HepG2 (cell line): Measurements from ENCODE around the gene UNC5A. TPM values are rescaled to one million over a fixed set of nuclear protein-coding genes. Genes with fewer than 3 reads are reported as not detected.

ENCODE experiments used
- DNMT3B ChIP-seq: conservative IDR thresholded peaks from 2 replicates; pipeline ENCODE4 v1.6.1; 2016; ENCODE audit warnings: missing biosample characterization, control low read depth
- JUND ChIP-seq: sonication (generic); formaldehyde crosslinking; IDR thresholded peaks from 2 replicates; pipeline ENCODE4 v1.8.0; 2022; ENCODE audit warnings: mild to moderate bottlenecking, missing genetic modification reagents
- MXD4 ChIP-seq: IDR thresholded peaks from 2 replicates; pipeline ENCODE4 v1.6.1; 2016; ENCODE audit warnings: mild to moderate bottlenecking, missing biosample characterization, missing genetic modification reagents
- PAF1 ChIP-seq: IDR thresholded peaks from 2 replicates; pipeline ENCODE4 v1.6.1; 2016; ENCODE audit warnings: missing genetic modification reagents, missing compliant biosample characterization
- PLSCR1 ChIP-seq: sonication (generic); formaldehyde crosslinking; IDR thresholded peaks from 2 replicates; pipeline ENCODE4 v1.5.0; 2020; ENCODE audit warnings: missing genetic modification reagents, mild to moderate bottlenecking, borderline replicate concordance
- SKI ChIP-seq: fragments of 450-650 bp; IDR thresholded peaks from one replicate; pipeline ENCODE4 v1.6.1; 2018; ENCODE audit warnings: mild to moderate bottlenecking; ENCODE audit not compliant: partially characterized antibody
- SP4 ChIP-seq: sonication (generic); formaldehyde crosslinking; IDR thresholded peaks from 2 replicates; pipeline ENCODE4 v1.8.1; 2023; ENCODE audit warnings: mild to moderate bottlenecking, missing genetic modification reagents
- TEAD2 ChIP-seq: sonication (generic); formaldehyde crosslinking; IDR thresholded peaks from 2 replicates; pipeline ENCODE4 v1.9.0; 2021; ENCODE audit warnings: missing genetic modification reagents
- ZEB1 ChIP-seq: IDR thresholded peaks from 2 replicates; pipeline ENCODE4 v1.6.1; 2012; ENCODE audit warnings: mild to moderate bottlenecking, low read depth, inconsistent platforms; ENCODE audit not compliant: insufficient replicate concordance
- ZNF138 ChIP-seq: sonication (generic); formaldehyde crosslinking; IDR thresholded peaks from 2 replicates; pipeline ENCODE4 v1.5.0; 2020; ENCODE audit warnings: mild to moderate bottlenecking, low read depth, missing genetic modification reagents
- ZNF512 ChIP-seq: sonication (generic); formaldehyde crosslinking; IDR thresholded peaks from 2 replicates; pipeline ENCODE4 v1.4.0; 2020; ENCODE audit warnings: mild to moderate bottlenecking, missing genetic modification reagents
- ZNF780A ChIP-seq: sonication (generic); formaldehyde crosslinking; IDR thresholded peaks from 2 replicates; pipeline ENCODE4 v1.8.0; 2022; ENCODE audit warnings: mild to moderate bottlenecking, missing genetic modification reagents, moderate library complexity
- ZNF841 ChIP-seq: sonication (generic); formaldehyde crosslinking; IDR thresholded peaks from 2 replicates; pipeline ENCODE4 v1.8.1; 2023; ENCODE audit warnings: missing genetic modification reagents, borderline replicate concordance
- ZSCAN20 ChIP-seq: sonication (generic); formaldehyde crosslinking; IDR thresholded peaks from 2 replicates; pipeline ENCODE4 v1.4.0; 2020; ENCODE audit warnings: missing genetic modification reagents, mild to moderate bottlenecking, borderline replicate concordance
- ZSCAN31 ChIP-seq: sonication (generic); formaldehyde crosslinking; IDR thresholded peaks from 2 replicates; pipeline ENCODE4 v1.5.0; 2020; ENCODE audit warnings: low read depth, mild to moderate bottlenecking, missing genetic modification reagents
- polyA plus RNA-seq, 8 experiments: library from polyadenylated mRNA; depleted of rRNA in 3 of 8; stranded (reverse) in 7 of 8; unstranded in 1 of 8; fragments of >200 nt; fragmentation: Illumina TruSeq in 4 of 8; extraction: Trizol in 4 of 8; gene quantifications; 2 replicates each; pipeline versions ENCODE4 v1.2.1 to v1.2.3, GENCODE V29; 2011 to 2016; ENCODE audit warnings: low read depth in 4 of 8, missing spikeins in 1 of 8, mixed read lengths in 1 of 8; ENCODE audit not compliant: insufficient read depth in 1 of 8
- total RNA-seq, 5 experiments: library from RNA; depleted of rRNA; stranded (reverse); fragments of >200 nt; fragmentation: Illumina TruSeq; extraction: Trizol; gene quantifications; 2 replicates each; pipeline ENCODE4 v1.2.3, GENCODE V29; 2016; ENCODE audit warnings: low read depth in 1 of 5
- TF ChIP-seq, protein P1 (sequence below): sonication (generic); formaldehyde crosslinking; IDR thresholded peaks from 2 replicates; pipeline ENCODE4 v1.8.0; 2022; ENCODE audit warnings: missing genetic modification reagents, mild to moderate bottlenecking, borderline replicate concordance
- TF ChIP-seq, protein P2 (sequence below): sonication (generic); formaldehyde crosslinking; IDR thresholded peaks from 2 replicates; pipeline ENCODE4 v1.4.0; 2020; ENCODE audit warnings: missing genetic modification reagents
- TF ChIP-seq, protein P3 (sequence below): sonication (generic); formaldehyde crosslinking; IDR thresholded peaks from 2 replicates; pipeline ENCODE4 v1.5.0; 2020; ENCODE audit warnings: mild to moderate bottlenecking, missing genetic modification reagents
- TF ChIP-seq, protein P4 (sequence below), 2 experiments: fragments of 450-650 bp in 1 of 2; sonication (generic) in 1 of 2; formaldehyde crosslinking; IDR thresholded peaks; 2 replicates each; pipeline versions ENCODE4 v1.5.0 to v1.8.0; 2020 to 2022; ENCODE audit warnings: mild to moderate bottlenecking in 1 of 2, missing genetic modification reagents in 1 of 2

Gene UNC5A
- total and polyA plus RNA-seq, 2 of the 13 experiments (the other 11 are each of a cell fraction or from before 2014, with no cell fraction given): not detected

DNA sequence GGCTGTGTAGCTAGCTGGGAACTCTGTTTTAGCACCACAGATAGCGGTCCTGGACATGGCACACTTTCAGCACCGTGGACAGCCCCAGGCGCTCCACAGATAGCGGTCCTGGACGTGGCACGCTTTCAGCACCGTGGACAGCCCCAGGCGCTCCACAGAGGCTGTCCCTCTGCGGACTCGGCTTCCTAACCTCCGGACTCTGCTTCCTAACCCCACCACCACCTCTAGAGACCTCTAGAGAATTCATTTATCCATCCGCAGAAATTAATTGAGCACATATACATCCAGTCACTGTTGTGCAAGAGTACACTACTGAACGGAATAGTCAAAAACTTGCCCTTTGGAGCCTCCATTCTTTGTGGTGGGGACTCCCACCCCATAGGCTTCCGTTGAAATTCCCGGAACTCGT is 27.4 kb downstream of the UNC5A start (continued):
- TF ChIP-seq, protein P1, sequence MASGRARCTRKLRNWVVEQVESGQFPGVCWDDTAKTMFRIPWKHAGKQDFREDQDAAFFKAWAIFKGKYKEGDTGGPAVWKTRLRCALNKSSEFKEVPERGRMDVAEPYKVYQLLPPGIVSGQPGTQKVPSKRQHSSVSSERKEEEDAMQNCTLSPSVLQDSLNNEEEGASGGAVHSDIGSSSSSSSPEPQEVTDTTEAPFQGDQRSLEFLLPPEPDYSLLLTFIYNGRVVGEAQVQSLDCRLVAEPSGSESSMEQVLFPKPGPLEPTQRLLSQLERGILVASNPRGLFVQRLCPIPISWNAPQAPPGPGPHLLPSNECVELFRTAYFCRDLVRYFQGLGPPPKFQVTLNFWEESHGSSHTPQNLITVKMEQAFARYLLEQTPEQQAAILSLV (CRISPR knock-in tag): peak; percentile 100
- TF ChIP-seq SKI: no peak
- TF ChIP-seq, protein P2, sequence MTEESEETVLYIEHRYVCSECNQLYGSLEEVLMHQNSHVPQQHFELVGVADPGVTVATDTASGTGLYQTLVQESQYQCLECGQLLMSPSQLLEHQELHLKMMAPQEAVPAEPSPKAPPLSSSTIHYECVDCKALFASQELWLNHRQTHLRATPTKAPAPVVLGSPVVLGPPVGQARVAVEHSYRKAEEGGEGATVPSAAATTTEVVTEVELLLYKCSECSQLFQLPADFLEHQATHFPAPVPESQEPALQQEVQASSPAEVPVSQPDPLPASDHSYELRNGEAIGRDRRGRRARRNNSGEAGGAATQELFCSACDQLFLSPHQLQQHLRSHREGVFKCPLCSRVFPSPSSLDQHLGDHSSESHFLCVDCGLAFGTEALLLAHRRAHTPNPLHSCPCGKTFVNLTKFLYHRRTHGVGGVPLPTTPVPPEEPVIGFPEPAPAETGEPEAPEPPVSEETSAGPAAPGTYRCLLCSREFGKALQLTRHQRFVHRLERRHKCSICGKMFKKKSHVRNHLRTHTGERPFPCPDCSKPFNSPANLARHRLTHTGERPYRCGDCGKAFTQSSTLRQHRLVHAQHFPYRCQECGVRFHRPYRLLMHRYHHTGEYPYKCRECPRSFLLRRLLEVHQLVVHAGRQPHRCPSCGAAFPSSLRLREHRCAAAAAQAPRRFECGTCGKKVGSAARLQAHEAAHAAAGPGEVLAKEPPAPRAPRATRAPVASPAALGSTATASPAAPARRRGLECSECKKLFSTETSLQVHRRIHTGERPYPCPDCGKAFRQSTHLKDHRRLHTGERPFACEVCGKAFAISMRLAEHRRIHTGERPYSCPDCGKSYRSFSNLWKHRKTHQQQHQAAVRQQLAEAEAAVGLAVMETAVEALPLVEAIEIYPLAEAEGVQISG: peak; percentile 97
- peak; percentile 92; the same call in 1 of the 2 replicates for TF ChIP-seq PAF1 (CRISPR knock-in tag)
- peak; percentile 100 for TF ChIP-seq ZNF138 (CRISPR knock-in tag)
- TF ChIP-seq ZSCAN20 (CRISPR knock-in tag): peak; percentile 100
- peak; percentile 100 for TF ChIP-seq ZNF780A
- peak; percentile 99 for TF ChIP-seq ZNF841 (CRISPR knock-in tag)
- TF ChIP-seq SP4 (CRISPR knock-in tag): peak; percentile 99
- peak; percentile 100 for TF ChIP-seq DNMT3B
- TF ChIP-seq ZEB1: no peak
- peak; percentile 100 for TF ChIP-seq TEAD2 (CRISPR knock-in tag)
- TF ChIP-seq, protein P3, sequence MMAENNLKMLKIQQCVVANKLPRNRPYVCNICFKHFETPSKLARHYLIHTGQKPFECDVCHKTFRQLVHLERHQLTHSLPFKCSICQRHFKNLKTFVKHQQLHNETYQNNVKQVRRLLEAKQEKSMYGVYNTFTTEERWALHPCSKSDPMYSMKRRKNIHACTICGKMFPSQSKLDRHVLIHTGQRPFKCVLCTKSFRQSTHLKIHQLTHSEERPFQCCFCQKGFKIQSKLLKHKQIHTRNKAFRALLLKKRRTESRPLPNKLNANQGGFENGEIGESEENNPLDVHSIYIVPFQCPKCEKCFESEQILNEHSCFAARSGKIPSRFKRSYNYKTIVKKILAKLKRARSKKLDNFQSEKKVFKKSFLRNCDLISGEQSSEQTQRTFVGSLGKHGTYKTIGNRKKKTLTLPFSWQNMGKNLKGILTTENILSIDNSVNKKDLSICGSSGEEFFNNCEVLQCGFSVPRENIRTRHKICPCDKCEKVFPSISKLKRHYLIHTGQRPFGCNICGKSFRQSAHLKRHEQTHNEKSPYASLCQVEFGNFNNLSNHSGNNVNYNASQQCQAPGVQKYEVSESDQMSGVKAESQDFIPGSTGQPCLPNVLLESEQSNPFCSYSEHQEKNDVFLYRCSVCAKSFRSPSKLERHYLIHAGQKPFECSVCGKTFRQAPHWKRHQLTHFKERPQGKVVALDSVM (CRISPR knock-in tag): peak; percentile 91
- TF ChIP-seq ZNF512 (CRISPR knock-in tag): 0 out of 2 replicates have a peak, but pooled peaks have one; percentile 69
- TF ChIP-seq JUND (CRISPR knock-in tag): peak; percentile 95
- peak; percentile 100 for TF ChIP-seq ZSCAN31 (CRISPR knock-in tag)
- TF ChIP-seq, protein P4, sequence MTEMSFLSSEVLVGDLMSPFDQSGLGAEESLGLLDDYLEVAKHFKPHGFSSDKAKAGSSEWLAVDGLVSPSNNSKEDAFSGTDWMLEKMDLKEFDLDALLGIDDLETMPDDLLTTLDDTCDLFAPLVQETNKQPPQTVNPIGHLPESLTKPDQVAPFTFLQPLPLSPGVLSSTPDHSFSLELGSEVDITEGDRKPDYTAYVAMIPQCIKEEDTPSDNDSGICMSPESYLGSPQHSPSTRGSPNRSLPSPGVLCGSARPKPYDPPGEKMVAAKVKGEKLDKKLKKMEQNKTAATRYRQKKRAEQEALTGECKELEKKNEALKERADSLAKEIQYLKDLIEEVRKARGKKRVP (CRISPR knock-in tag; IDR thresholded peaks at IDR 0.05): peak in 1 of 2 experiments; percentile 95; a peak in 2 of 4 replicates
- peak; percentile 100 for TF ChIP-seq MXD4 (CRISPR knock-in tag)
- peak; percentile 100 for TF ChIP-seq PLSCR1 (CRISPR knock-in tag)
